22Rv1 (cell line): ENCODE measurements around the gene PAPPA2.

Experiments used
- H3K27ac ChIP-seq: fragments of 450-650 bp; 2 replicates; pipeline ENCODE4 v1.5.1; 2017
- CTCF ChIP-seq: fragments of 450-650 bp; IDR thresholded peaks from 2 replicates; pipeline ENCODE4 v1.5.1; 2017; ENCODE audit warnings: mild to moderate bottlenecking
- ZFX ChIP-seq: fragments of 450-650 bp; IDR thresholded peaks from 2 replicates; pipeline ENCODE4 v1.6.1; 2017; ENCODE audit warnings: antibody characterized with exemption, borderline replicate concordance

Gene PAPPA2

DNA sequence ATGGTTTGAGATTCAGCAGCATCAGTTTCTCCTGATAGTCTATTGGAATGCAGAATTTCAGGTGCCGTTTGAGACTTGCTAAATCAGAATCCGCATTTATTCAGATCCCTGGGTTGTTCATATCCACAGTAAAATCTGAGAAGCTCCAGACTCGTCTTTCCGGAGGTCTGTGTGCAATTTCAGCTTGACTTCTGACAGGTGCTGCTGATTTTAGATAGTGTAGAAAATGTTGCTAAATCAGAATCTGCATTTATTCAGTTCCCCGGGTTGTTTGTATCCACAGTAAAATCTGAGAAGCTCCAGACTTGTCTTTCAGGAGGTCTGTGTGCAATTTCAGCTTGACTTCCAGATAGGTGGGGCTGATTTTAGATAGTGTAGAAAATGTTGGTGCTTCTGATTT lies 113.7 kb downstream of the PAPPA2 start:
- TF ChIP-seq ZFX (no peak), CTCF (no peak)
- H3K27ac ChIP-seq, result no peak overlapping the region

- TF ChIP-seq CTCF (no peak), ZFX (no peak)
- H3K27ac ChIP-seq, result no peak overlapping the region
Measured at GRCh38 chr1:176577646-176578197, 114.7 kb downstream of the PAPPA2 start.

GRCh38 chr1:176579087-176579486 lies 116.1 kb downstream of the PAPPA2 start:
- H3K27ac ChIP-seq, result no peak overlapping the region
- TF ChIP-seq ZFX (no peak), CTCF (no peak)

DNA sequence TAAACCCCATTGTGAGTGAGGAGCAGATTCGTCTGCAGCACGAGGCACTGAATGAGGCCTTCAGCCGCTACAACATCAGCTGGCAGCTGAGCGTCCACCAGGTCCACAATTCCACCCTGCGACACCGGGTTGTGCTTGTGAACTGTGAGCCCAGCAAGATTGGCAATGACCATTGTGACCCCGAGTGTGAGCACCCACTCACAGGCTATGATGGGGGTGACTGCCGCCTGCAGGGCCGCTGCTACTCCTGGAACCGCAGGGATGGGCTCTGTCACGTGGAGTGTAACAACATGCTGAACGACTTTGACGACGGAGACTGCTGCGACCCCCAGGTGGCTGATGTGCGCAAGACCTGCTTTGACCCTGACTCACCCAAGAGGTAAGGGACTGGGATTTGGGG lies 132.2 kb downstream of the PAPPA2 start:
- TF ChIP-seq CTCF, result no peak
- TF ChIP-seq ZFX, result no peak

DNA sequence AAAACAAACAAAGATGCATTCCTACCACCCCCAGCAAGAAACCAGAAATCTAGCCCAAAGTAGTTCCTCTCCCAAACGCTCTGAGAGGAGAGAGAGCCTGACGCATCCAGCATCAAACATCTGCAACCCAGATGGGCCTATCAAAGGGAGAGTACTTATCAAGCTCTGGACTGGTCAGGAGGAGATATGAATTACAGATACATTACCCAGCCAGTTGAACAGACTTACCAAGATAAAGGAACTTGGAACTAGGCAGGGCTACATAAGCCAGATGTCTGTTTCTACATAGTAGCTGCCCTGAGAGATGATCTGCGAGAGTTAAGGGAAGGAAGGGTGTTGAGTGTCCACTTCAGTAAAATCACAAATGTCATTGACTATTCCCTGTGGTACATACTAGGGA lies 138.4 kb downstream of the PAPPA2 start:
- H3K27ac ChIP-seq, result no peak overlapping the region
- no peak for TF ChIP-seq CTCF
- TF ChIP-seq ZFX, result no peak

More for the DNA sequence above, 132.2 kb downstream of the PAPPA2 start:
- H3K27ac ChIP-seq, result no peak overlapping the region

GRCh38 chr1:176602388-176603004 lies 139.5 kb downstream of the PAPPA2 start:
- no peak overlapping the region for H3K27ac ChIP-seq
- TF ChIP-seq CTCF (no peak), ZFX (no peak)

- TF ChIP-seq ZFX (no peak), CTCF (no peak)
- no peak overlapping the region for H3K27ac ChIP-seq
Measured at GRCh38 chr1:176603696-176604095, 140.7 kb downstream of the PAPPA2 start.
